ENCODE results near the gene DSCAM. TPM values are rescaled to one million over a fixed set of nuclear protein-coding genes. Genes with fewer than 3 reads are reported as not detected.

The DSCAM gene
- total and polyA plus RNA-seq, 2 experiments from 2014 or later, result not detected

DNA sequence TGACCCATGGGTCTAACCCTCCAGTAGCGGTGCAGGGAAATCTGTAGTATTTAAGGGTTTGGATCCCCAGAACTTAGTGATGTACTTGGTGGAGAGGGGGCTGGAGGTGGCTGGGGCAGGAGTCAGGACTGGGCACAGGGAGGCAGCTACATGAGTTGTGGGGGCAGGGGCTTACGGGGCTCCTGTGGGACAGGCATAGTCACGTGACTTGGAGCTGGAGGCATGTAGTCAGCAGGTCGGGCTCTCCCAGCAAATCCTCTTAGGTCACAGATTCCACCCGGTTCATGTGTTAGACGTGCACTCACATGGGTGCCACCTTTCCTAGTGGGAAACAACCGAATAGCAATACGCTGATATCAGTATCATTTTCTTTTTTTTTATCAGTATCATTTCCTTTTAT, 867.6 kb downstream of the DSCAM start:
- no peak overlapping the region for H3K27ac ChIP-seq
- in situ Hi-C loops (cut with MboI), result no loop called here
- no peaks in the 10 kb centered on the region for H3F3A ChIP-seq (ENCODE audit: insufficient read depth)
- no peaks in the 10 kb centered on the region for H3K36me3 ChIP-seq (ENCODE audit: low read depth)
- no peaks in the 10 kb centered on the region for H3K4me1 ChIP-seq (ENCODE audit: insufficient read depth)
- no peak overlapping the region for H3K4me3 ChIP-seq
- no peak overlapping the region for H2AFZ ChIP-seq
- TF ChIP-seq EZH2 (IDR thresholded peaks at IDR 0.05; ENCODE audit: insufficient read depth, poor library complexity, severe bottlenecking) (no peak), EZH2phosphoT487 (IDR thresholded peaks at IDR 0.05; ENCODE audit: insufficient read depth, low read depth) (no peak)
- H3K79me2 ChIP-seq (ENCODE audit: insufficient read depth), result no peaks in the 10 kb centered on the region
- no peak overlapping the region for H3K9ac ChIP-seq
- no peaks in the 10 kb centered on the region for H3K9me2 ChIP-seq (ENCODE audit: insufficient read depth)
- WGBS, 2 experiments (ENCODE audit: low coverage in 1 of 2, low lambda C conversion rate in 2 of 2, missing lambda C conversion rate in 2 of 2), result 41 to 55% methylated on average over 7 to 8 of the region's 8 CpGs
- no peak for DNase-seq
- no peak overlapping the region for H3K4me2 ChIP-seq (ENCODE audit: unreplicated experiment)
- H3K27me3 ChIP-seq (replicated peaks; ENCODE audit: insufficient read depth), result no peaks in the 10 kb centered on the region
- H4K20me1 ChIP-seq (ENCODE audit: insufficient read depth), result no peaks in the 10 kb centered on the region
- H3K9me3 ChIP-seq (ENCODE audit: low read depth), result no peaks in the 10 kb centered on the region

DNA sequence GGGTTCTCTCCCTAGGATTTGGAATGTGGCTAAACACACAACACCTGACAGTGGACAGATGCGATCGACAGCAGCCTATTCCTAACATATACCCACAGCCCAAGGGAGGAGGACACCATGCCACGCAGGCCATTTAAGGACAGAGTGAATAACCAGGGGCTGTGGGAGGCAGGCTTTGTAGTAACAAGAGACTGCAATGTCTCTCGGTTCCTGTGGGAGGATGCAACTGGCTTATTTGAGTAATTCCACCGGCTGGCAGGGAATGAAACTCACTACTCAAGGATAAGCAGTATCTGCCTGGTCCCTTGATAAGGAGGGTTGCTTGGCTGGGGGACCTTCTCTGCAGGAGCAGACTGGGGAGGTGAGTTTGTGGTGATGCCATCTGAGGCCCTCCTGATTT, 870.2 kb downstream of the DSCAM start:
- Histone ChIP-seq H3K4me3 (no peak overlapping the region), H3K9ac (no peak overlapping the region), H3K4me1 (ENCODE audit: insufficient read depth) (no peaks in the 10 kb centered on the region), H3K4me2 (ENCODE audit: unreplicated experiment) (no peak overlapping the region), H3K79me2 (ENCODE audit: insufficient read depth) (no peaks in the 10 kb centered on the region), H3K27me3 (replicated peaks; ENCODE audit: insufficient read depth) (no peaks in the 10 kb centered on the region), H3K27ac (no peak overlapping the region), H3K36me3 (ENCODE audit: low read depth) (no peaks in the 10 kb centered on the region), H3K9me2 (ENCODE audit: insufficient read depth) (no peaks in the 10 kb centered on the region), H4K20me1 (ENCODE audit: insufficient read depth) (no peaks in the 10 kb centered on the region), H2AFZ (no peak overlapping the region), H3F3A (ENCODE audit: insufficient read depth) (no peaks in the 10 kb centered on the region), H3K9me3 (ENCODE audit: low read depth) (no peaks in the 10 kb centered on the region)
- TF ChIP-seq EZH2phosphoT487 (IDR thresholded peaks at IDR 0.05; ENCODE audit: insufficient read depth, low read depth), result no peak
- no peak for TF ChIP-seq EZH2 (IDR thresholded peaks at IDR 0.05; ENCODE audit: insufficient read depth, poor library complexity, severe bottlenecking)
- in situ Hi-C loops (cut with MboI), result no loop called here
- no peak for DNase-seq
- 26 to 28% methylated on average over 5 of the region's 5 CpGs for WGBS, 2 experiments (ENCODE audit: low coverage in 1 of 2, low lambda C conversion rate in 2 of 2, missing lambda C conversion rate in 2 of 2)

DNA sequence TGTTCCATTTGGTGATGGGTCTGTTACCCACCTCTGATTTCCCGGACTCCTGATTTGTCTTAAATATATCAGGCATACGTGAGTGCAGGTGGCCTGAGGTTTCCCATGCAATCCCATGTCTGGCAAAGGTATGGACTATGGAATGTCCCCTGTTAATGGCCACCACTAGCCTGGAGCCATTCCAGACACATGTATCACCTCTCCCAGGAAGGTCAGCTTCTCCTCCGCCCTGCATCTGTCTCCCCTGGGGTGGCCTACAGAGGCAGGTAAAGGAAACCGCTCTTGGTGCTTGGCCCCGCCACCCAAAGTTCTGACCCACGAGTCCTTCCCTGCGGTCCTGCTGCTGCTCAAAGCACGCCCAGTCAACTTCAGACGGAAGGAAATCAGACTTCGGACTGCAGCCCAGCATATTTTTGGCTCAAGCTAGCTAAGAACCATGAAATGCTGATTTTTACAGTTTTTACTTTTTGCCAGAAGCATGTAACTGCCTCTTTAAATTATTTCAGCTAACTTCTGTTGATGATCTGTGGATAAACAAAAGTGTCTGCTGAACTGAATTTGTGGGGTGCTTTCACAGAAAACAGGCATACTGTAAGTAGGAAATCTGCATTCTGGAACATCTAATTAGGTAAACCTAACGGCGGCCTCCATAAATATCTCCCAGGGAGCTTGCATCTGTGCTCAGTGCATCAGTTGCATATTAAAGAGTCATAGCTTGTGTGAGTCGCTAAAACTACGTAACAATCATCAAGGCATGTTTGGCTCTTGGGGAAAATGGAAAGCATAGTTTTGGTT, 873.8 kb downstream of the DSCAM start:
- Histone ChIP-seq H3K9me2 (ENCODE audit: insufficient read depth) (no peaks in the 10 kb centered on the region), H3K4me3 (no peak overlapping the region), H3K4me2 (ENCODE audit: unreplicated experiment) (no peak overlapping the region), H3K27me3 (replicated peaks; ENCODE audit: insufficient read depth) (no peaks in the 10 kb centered on the region), H3K4me1 (ENCODE audit: insufficient read depth) (no peaks in the 10 kb centered on the region), H3K27ac (no peak overlapping the region), H3K9ac (no peak overlapping the region), H2AFZ (no peak overlapping the region), H3K36me3 (ENCODE audit: low read depth) (no peaks in the 10 kb centered on the region), H3F3A (ENCODE audit: insufficient read depth) (no peaks in the 10 kb centered on the region), H4K20me1 (ENCODE audit: insufficient read depth) (no peaks in the 10 kb centered on the region), H3K9me3 (ENCODE audit: low read depth) (no peaks in the 10 kb centered on the region), H3K79me2 (ENCODE audit: insufficient read depth) (no peaks in the 10 kb centered on the region)
- in situ Hi-C loops (cut with MboI), result no loop called here
- no peak for DNase-seq
- 33 to 34% methylated on average over 14 of the region's 14 CpGs for WGBS, 2 experiments (ENCODE audit: low coverage in 1 of 2, low lambda C conversion rate in 2 of 2, missing lambda C conversion rate in 2 of 2)
- TF ChIP-seq EZH2phosphoT487 (IDR thresholded peaks at IDR 0.05; ENCODE audit: insufficient read depth, low read depth) (no peak), EZH2 (IDR thresholded peaks at IDR 0.05; ENCODE audit: insufficient read depth, poor library complexity, severe bottlenecking) (no peak)

DNA sequence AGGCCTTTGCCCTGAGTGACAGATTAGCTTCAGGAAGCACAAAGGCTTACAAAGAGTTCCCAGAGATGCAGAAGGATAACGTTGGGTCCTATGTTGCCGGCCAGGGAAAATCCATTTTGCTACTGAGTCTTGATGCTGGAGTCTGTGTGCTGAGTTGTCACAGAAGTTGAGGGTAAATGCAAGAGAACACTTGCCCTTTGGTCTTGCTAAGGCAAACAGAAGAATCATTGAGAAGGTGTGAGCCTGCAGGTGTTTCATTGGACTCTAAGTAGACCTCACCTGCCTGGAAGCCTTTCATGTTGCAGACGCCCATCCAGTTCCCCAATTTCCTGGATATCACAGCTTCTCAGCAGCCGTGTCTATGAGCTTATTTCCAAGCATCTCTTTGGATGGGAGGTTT, 874.5 kb downstream of the DSCAM start:
- in situ Hi-C loops (cut with MboI), result no loop called here
- Histone ChIP-seq H3K79me2 (ENCODE audit: insufficient read depth) (no peaks in the 10 kb centered on the region), H3K4me3 (no peak overlapping the region), H3K9ac (no peak overlapping the region), H3K27ac (no peak overlapping the region), H3K36me3 (ENCODE audit: low read depth) (no peaks in the 10 kb centered on the region), H3K4me2 (ENCODE audit: unreplicated experiment) (no peak overlapping the region), H2AFZ (no peak overlapping the region), H3K4me1 (ENCODE audit: insufficient read depth) (no peaks in the 10 kb centered on the region), H3K9me2 (ENCODE audit: insufficient read depth) (no peaks in the 10 kb centered on the region), H3K9me3 (ENCODE audit: low read depth) (no peaks in the 10 kb centered on the region), H3F3A (ENCODE audit: insufficient read depth) (no peaks in the 10 kb centered on the region), H3K27me3 (replicated peaks; ENCODE audit: insufficient read depth) (no peaks in the 10 kb centered on the region), H4K20me1 (ENCODE audit: insufficient read depth) (no peaks in the 10 kb centered on the region)
- TF ChIP-seq EZH2phosphoT487 (IDR thresholded peaks at IDR 0.05; ENCODE audit: insufficient read depth, low read depth) (no peak), EZH2 (IDR thresholded peaks at IDR 0.05; ENCODE audit: insufficient read depth, poor library complexity, severe bottlenecking) (no peak)
- DNase-seq, result no peak
- WGBS, 2 experiments (ENCODE audit: low coverage in 1 of 2, low lambda C conversion rate in 2 of 2, missing lambda C conversion rate in 2 of 2), result 16 to 27% methylated on average over 4 of the region's 4 CpGs
